Uterus (tissue), 2 donors: ENCODE results near the gene DNAH11.

ENCODE experiments used
- CTCF ChIP-seq, 4 experiments: fragments of 200-600 bp in 2 of 4; fragments of 450-650 bp in 2 of 4; sonication (generic) in 2 of 4; IDR thresholded peaks; one replicate each; pipeline ENCODE4 v1.5.1; 2016 to 2019; ENCODE audit warnings: antibody characterized with exemption in 4 of 4, mild to moderate bottlenecking in 2 of 4, moderate library complexity in 1 of 4
- POLR2A ChIP-seq, 2 donors: fragments of 450-650 bp; IDR thresholded peaks; one replicate each; pipeline ENCODE4 v1.6.1; 2016; ENCODE audit warnings: antibody characterized with exemption in 2 of 2, mild to moderate bottlenecking in 1 of 2, moderate library complexity in 1 of 2

GRCh38 chr7:21912931-21913780 is 370.3 kb downstream of the DNAH11 start:
- TF ChIP-seq CTCF (IDR thresholded peaks at IDR 0.05) (no peak), POLR2A (IDR thresholded peaks at IDR 0.05) (no peak)
